ENCODE data around the gene NKX6-2. TPM values are rescaled to one million over a fixed set of nuclear protein-coding genes. Genes with fewer than 3 reads are reported as not detected.

NKX6-2 gene
- total RNA-seq, 1 experiment from 2014 or later = not detected

DNA sequence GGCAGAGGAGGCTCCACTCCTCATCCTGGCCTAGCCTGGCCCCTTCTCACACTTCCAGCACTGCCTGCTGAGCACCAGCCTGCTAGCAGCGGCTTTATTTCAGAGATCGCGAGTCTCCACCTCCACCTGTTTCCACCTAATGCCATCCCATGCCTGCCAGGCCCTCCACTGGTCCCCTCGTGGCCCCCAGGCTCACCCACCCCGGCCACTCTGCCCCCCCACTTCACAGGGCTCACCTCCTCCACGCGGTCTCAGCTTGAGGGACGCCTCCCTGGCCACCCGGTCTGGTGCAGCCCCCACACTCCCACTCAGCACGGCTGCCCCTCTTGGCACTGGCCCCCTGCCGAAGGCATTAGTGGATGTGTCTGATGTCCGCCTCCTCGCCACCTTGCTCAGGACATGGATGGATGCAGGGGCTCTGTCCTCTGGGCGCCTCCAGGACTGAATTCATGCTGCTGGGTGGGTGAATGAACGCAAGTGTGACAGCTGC, 3.8 kb upstream of the NKX6-2 start:
- Histone ChIP-seq H3K9ac (ENCODE audit: low read length) (no peak overlapping the region), H4K20me1 (ENCODE audit: insufficient read depth, low read depth, low read length) (peaks cover 9% of the 10 kb centered on the region), H3K9me2 (replicated peaks; ENCODE audit: insufficient read depth, low read length) (no peaks in the 10 kb centered on the region), H3K4me1 (ENCODE audit: low read length) (peaks cover 16% of the 10 kb centered on the region), H3K9me3 (ENCODE audit: low read length) (no peaks in the 10 kb centered on the region), H3K36me3 (ENCODE audit: insufficient read depth, low read length) (no peaks in the 10 kb centered on the region), H3K79me2 (ENCODE audit: low read length) (no peaks in the 10 kb centered on the region), H3K4me3 (ENCODE audit: low read length) (no peak overlapping the region), H3K27ac (ENCODE audit: low read length) (no peak overlapping the region), H2AFZ (ENCODE audit: low read length) (no peak overlapping the region), H3K4me2 (ENCODE audit: low read depth, low read length, poor library complexity, severe bottlenecking) (no peak overlapping the region), H3K27me3 (ENCODE audit: low read length) (no peaks in the 10 kb centered on the region)
- no peak for DNase-seq

DNA sequence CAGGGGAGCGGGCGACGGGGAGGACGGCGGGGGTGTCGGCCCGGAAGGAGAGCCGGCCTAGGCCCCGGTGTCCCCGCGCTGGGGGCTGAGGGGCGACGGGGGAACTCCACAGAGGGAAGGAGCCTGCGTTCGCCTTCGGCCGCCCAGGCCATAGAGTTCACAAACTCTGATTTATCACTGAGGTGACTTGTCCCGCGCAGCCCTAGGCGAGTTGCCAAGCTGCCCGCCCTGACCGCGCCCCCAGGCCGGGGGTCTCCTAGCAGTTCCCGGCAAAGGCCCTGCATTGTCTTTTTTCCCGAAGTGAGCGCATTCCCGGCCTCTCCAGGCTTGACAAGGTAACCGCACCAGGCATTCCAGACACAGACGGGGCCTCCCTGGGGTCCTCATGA, 2.9 kb upstream of the NKX6-2 start:
- no peak overlapping the region for H3K4me3 ChIP-seq (ENCODE audit: low read length)
- no peaks in the 10 kb centered on the region for H3K36me3 ChIP-seq (ENCODE audit: insufficient read depth, low read length)
- DNase-seq = no peak
- H3K79me2 ChIP-seq (ENCODE audit: low read length) = no peaks in the 10 kb centered on the region
- peaks cover 10% of the 10 kb centered on the region for H3K4me1 ChIP-seq (ENCODE audit: low read length)
- H3K9ac ChIP-seq (ENCODE audit: low read length) = no peak overlapping the region
- H3K27me3 ChIP-seq (ENCODE audit: low read length) = no peaks in the 10 kb centered on the region
- H3K9me2 ChIP-seq (replicated peaks; ENCODE audit: insufficient read depth, low read length) = no peaks in the 10 kb centered on the region
- H3K4me2 ChIP-seq (ENCODE audit: low read depth, low read length, poor library complexity, severe bottlenecking) = no peak overlapping the region
- H2AFZ ChIP-seq (ENCODE audit: low read length) = no peak overlapping the region
- peaks cover 9% of the 10 kb centered on the region for H4K20me1 ChIP-seq (ENCODE audit: insufficient read depth, low read depth, low read length)
- H3K27ac ChIP-seq (ENCODE audit: low read length) = no peak overlapping the region
- no peaks in the 10 kb centered on the region for H3K9me3 ChIP-seq (ENCODE audit: low read length)

DNA sequence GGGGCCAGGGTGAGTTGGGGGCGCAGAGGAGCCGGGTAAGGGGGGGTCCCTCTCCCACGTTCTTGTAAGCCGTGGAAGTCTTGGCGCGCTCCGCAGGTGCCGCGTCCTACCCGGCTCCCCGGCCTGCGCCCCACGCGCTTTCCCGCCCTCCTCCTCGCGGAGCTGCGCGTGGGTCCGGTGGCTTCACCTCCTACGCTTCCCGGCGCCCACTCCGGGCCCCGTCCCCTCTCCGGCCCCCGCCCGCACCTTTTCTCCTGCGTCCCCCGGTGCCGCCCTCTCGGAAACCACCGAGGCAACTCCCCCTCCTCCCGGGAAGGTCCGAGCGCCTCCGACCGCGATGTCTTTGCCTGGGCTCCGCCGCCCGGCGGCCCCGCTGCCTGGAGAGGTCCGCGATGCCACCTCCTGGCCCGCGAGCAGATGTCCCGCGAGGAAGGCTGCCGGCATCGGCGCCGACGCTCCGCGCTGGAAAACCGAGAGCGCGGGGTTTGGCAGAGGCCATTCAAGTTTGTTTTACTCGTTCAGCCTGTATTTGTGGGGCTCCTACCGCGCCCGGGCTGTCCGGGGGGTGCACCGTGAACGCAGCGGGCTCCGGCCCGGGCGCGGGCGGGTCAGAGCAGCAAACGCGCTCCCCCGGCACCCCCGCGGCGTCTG, 2.4 kb upstream of the NKX6-2 start:
- H3K4me1 ChIP-seq (ENCODE audit: low read length) = peaks cover 5% of the 10 kb centered on the region
- no peaks in the 10 kb centered on the region for H3K36me3 ChIP-seq (ENCODE audit: insufficient read depth, low read length)
- peaks cover 6% of the 10 kb centered on the region for H4K20me1 ChIP-seq (ENCODE audit: insufficient read depth, low read depth, low read length)
- H2AFZ ChIP-seq (ENCODE audit: low read length) = no peak overlapping the region
- no peaks in the 10 kb centered on the region for H3K79me2 ChIP-seq (ENCODE audit: low read length)
- H3K9ac ChIP-seq (ENCODE audit: low read length) = no peak overlapping the region
- H3K27me3 ChIP-seq (ENCODE audit: low read length) = no peaks in the 10 kb centered on the region
- H3K27ac ChIP-seq (ENCODE audit: low read length) = no peak overlapping the region
- DNase-seq = no peak
- no peaks in the 10 kb centered on the region for H3K9me2 ChIP-seq (replicated peaks; ENCODE audit: insufficient read depth, low read length)
- no peak overlapping the region for H3K4me3 ChIP-seq (ENCODE audit: low read length)
- H3K9me3 ChIP-seq (ENCODE audit: low read length) = no peaks in the 10 kb centered on the region
- no peak overlapping the region for H3K4me2 ChIP-seq (ENCODE audit: low read depth, low read length, poor library complexity, severe bottlenecking)

DNA sequence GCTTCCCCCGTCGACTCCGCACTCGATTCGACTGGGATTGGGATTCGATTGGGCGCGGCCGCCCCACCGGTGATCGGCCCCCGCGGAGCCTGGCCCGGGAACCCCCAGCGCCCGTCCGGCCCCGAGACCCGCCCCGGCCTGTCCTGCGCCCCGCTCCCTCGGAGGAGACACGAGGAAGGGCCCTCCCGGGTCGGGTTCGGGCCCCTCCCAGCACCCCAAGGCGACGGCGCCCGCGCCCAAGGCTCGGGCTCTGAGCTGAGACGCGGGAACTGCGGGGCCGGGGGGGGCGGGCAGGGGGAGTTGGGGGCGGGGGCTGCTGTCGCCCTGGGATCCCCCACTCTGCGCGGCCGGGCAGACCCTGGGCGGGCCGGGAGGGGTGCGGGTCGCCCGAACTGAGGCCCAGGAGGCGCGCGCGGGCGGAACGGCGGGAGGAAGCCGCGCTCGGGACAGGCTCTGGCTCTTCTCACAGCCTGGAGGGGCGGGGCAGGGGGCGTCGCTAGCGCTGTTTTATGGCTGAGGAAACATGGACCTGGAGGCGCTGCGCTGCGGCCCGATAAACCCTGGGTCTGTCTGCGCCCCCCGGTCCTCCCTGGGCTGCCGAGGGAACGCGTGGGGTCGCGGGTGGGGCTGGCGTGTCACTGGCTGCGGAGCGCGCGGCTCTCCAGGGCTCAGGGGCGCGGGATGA, 1.7 kb upstream of the NKX6-2 start:
- no peaks in the 10 kb centered on the region for H3K27me3 ChIP-seq (ENCODE audit: low read length)
- H3K9ac ChIP-seq (ENCODE audit: low read length) = no peak overlapping the region
- no peak overlapping the region for H2AFZ ChIP-seq (ENCODE audit: low read length)
- no peaks in the 10 kb centered on the region for H4K20me1 ChIP-seq (ENCODE audit: insufficient read depth, low read depth, low read length)
- H3K9me2 ChIP-seq (replicated peaks; ENCODE audit: insufficient read depth, low read length) = no peaks in the 10 kb centered on the region
- no peaks in the 10 kb centered on the region for H3K79me2 ChIP-seq (ENCODE audit: low read length)
- no peak overlapping the region for H3K4me3 ChIP-seq (ENCODE audit: low read length)
- no peaks in the 10 kb centered on the region for H3K9me3 ChIP-seq (ENCODE audit: low read length)
- no peak for DNase-seq
- no peaks in the 10 kb centered on the region for H3K36me3 ChIP-seq (ENCODE audit: insufficient read depth, low read length)
- H3K4me2 ChIP-seq (ENCODE audit: low read depth, low read length, poor library complexity, severe bottlenecking) = no peak overlapping the region
- H3K4me1 ChIP-seq (ENCODE audit: low read length) = no peaks in the 10 kb centered on the region
- H3K27ac ChIP-seq (ENCODE audit: low read length) = no peak overlapping the region

DNA sequence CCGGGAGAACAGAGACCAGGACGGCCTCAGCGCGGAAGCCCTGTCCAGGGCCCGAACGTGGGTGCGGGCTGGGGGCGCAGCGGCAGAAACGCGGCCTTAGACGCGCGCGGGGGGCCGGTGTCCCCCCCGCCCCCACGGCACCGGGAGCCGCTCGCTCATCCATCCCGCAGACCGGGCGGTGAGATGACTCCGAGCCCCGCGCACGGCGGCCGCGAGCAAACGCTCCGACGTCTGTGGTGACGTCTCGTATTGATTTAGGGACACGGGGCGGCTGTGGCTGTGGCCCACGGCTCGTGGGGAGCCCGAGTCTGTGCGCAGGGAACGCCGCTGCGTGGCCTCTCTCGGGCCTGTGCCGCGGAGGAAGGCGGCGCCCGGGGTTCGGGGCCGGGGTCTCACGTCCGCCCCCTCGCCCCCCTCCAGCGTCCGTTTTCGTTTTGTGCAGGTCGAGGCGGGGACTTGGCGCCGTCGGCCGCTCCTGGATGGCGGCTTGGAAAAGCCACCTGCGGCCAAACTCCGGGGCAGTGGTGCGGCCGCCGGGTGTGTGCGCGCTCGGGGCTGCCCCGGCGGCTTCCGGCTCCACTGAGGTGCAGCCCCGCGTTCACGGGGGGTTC, 1.0 kb upstream of the NKX6-2 start:
- H3K27me3 ChIP-seq (ENCODE audit: low read length) = no peaks in the 10 kb centered on the region
- H3K79me2 ChIP-seq (ENCODE audit: low read length) = no peaks in the 10 kb centered on the region
- H3K9me3 ChIP-seq (ENCODE audit: low read length) = no peaks in the 10 kb centered on the region
- no peak overlapping the region for H3K27ac ChIP-seq (ENCODE audit: low read length)
- DNase-seq = no peak
- no peaks in the 10 kb centered on the region for H3K36me3 ChIP-seq (ENCODE audit: insufficient read depth, low read length)
- no peak overlapping the region for H3K4me2 ChIP-seq (ENCODE audit: low read depth, low read length, poor library complexity, severe bottlenecking)
- H3K9me2 ChIP-seq (replicated peaks; ENCODE audit: insufficient read depth, low read length) = no peaks in the 10 kb centered on the region
- H3K9ac ChIP-seq (ENCODE audit: low read length) = no peak overlapping the region
- no peaks in the 10 kb centered on the region for H4K20me1 ChIP-seq (ENCODE audit: insufficient read depth, low read depth, low read length)
- no peaks in the 10 kb centered on the region for H3K4me1 ChIP-seq (ENCODE audit: low read length)
- H2AFZ ChIP-seq (ENCODE audit: low read length) = no peak overlapping the region
- no peak overlapping the region for H3K4me3 ChIP-seq (ENCODE audit: low read length)

DNA sequence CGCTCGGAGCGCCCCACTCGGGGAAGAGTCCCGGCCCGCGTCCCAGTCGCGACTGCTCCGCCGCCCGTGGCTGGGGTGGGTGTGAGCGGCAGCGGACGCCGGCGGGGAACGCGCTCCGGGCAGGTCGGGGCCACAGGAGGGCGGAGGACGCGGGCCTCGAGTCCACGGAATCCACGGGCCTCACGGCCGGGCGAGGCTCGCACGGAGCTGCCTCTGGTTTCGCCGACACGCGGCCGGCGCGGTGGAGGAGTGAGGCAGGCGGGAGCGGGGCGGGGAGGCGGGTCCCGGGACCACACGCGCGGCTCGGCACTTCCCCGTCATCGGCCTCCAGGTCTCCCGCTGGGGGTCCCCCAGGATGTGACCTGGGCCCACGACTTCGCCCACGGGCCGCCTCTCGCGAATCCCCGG, 533 bp upstream of the NKX6-2 start:
- Histone ChIP-seq H3K27me3 (ENCODE audit: low read length) (no peaks in the 10 kb centered on the region), H3K9me2 (replicated peaks; ENCODE audit: insufficient read depth, low read length) (no peaks in the 10 kb centered on the region), H3K4me2 (ENCODE audit: low read depth, low read length, poor library complexity, severe bottlenecking) (no peak overlapping the region), H4K20me1 (ENCODE audit: insufficient read depth, low read depth, low read length) (no peaks in the 10 kb centered on the region), H3K79me2 (ENCODE audit: low read length) (no peaks in the 10 kb centered on the region), H3K9ac (ENCODE audit: low read length) (no peak overlapping the region), H3K4me1 (ENCODE audit: low read length) (no peaks in the 10 kb centered on the region), H3K4me3 (ENCODE audit: low read length) (no peak overlapping the region), H3K9me3 (ENCODE audit: low read length) (no peaks in the 10 kb centered on the region), H2AFZ (ENCODE audit: low read length) (no peak overlapping the region), H3K36me3 (ENCODE audit: insufficient read depth, low read length) (no peaks in the 10 kb centered on the region), H3K27ac (ENCODE audit: low read length) (no peak overlapping the region)
- DNase-seq = no peak

DNA sequence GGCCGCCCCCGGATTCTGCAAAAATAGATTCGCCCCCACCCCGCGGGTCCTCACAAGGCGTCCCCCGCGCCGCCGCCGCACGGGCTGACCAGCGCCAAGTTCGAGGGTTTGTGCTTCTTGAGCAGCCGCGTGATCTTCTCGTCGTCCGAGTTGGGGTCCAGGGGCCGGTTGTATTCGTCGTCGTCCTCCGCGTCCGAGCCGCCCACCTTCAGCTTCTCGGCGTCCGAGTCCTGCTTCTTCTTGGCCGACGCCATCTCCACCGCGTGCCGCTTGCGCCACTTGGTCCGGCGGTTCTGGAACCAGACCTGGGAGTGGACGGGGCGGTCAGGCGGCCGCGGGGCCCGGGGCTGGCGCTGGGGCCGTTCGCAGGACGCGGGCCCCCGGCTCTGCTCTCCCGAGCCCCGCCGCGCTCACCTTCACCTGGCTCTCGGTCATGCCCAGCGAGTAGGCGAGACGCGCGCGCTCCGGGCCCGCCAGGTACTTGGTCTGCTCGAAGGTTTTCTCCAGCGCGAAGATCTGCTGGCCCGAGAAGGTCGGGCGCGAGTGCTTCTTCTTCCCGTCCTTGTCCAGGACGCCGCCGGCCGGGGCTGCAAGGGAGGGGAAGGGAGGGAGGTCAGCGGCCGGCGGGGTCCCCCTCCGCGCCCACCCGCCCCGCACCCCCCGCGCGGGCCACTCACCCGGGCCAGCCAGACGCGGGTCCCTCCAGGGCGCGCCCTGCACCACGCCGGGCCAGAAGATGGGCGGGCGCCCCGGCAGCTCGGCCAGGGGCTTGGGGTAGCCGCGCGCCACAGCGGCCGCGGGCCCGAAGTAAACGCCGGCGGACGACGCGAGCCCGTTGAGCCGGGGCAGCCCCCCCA, 853 bp downstream of the NKX6-2 start:
- Histone ChIP-seq H4K20me1 (ENCODE audit: insufficient read depth, low read depth, low read length) (no peaks in the 10 kb centered on the region), H3K4me1 (ENCODE audit: low read length) (no peaks in the 10 kb centered on the region), H3K4me2 (ENCODE audit: low read depth, low read length, poor library complexity, severe bottlenecking) (no peak overlapping the region), H3K4me3 (ENCODE audit: low read length) (no peak overlapping the region), H3K27ac (ENCODE audit: low read length) (no peak overlapping the region), H3K9ac (ENCODE audit: low read length) (no peak overlapping the region), H3K9me3 (ENCODE audit: low read length) (no peaks in the 10 kb centered on the region), H3K36me3 (ENCODE audit: insufficient read depth, low read length) (no peaks in the 10 kb centered on the region), H3K27me3 (ENCODE audit: low read length) (no peaks in the 10 kb centered on the region), H3K9me2 (replicated peaks; ENCODE audit: insufficient read depth, low read length) (no peaks in the 10 kb centered on the region), H2AFZ (ENCODE audit: low read length) (no peak overlapping the region), H3K79me2 (ENCODE audit: low read length) (no peaks in the 10 kb centered on the region)
- no peak for DNase-seq

Measured in Karpas-422 (cell line).